HepG2 (cell line): Measurements from ENCODE around the gene ADAMTS2. TPM values are rescaled to one million over a fixed set of nuclear protein-coding genes. Genes with fewer than 3 reads are reported as not detected.

Source experiments
- AGO2 ChIP-seq: fragments of 200-400 bp; formaldehyde crosslinking; optimal IDR thresholded peaks from 2 replicates; pipeline ENCODE3; 2017; ENCODE audit warnings: mild to moderate bottlenecking, low read depth, low read length, moderate library complexity
- ATAD3A ChIP-seq: sonication (generic); formaldehyde crosslinking; IDR thresholded peaks from 2 replicates; pipeline ENCODE4 v1.4.0; 2020; ENCODE audit warnings: missing genetic modification reagents
- CCAR2 ChIP-seq: fragments of 200-400 bp; formaldehyde crosslinking; optimal IDR thresholded peaks from 2 replicates; pipeline ENCODE3; 2018; ENCODE audit warnings: low read depth, mild to moderate bottlenecking, low read length, moderate library complexity
- FOSL2 ChIP-seq: sonication (generic); formaldehyde crosslinking; IDR thresholded peaks from 2 replicates; pipeline ENCODE4 v1.4.0; 2020; ENCODE audit warnings: missing genetic modification reagents
- HNRNPUL1 ChIP-seq: fragments of 200-400 bp; formaldehyde crosslinking; IDR thresholded peaks from 2 replicates; pipeline ENCODE4 v1.6.1; 2017; ENCODE audit warnings: low read depth, mild to moderate bottlenecking, low read length, moderate library complexity
- JDP2 ChIP-seq: sonication (generic); formaldehyde crosslinking; IDR thresholded peaks from 2 replicates; pipeline ENCODE4 v1.8.1; 2022; ENCODE audit warnings: missing genetic modification reagents, borderline replicate concordance
- KDM4B ChIP-seq: sonication (generic); formaldehyde crosslinking; IDR thresholded peaks from 2 replicates; pipeline ENCODE4 v1.4.0; 2020; ENCODE audit warnings: missing genetic modification reagents
- RNF219 ChIP-seq: sonication (generic); formaldehyde crosslinking; IDR thresholded peaks from 2 replicates; pipeline ENCODE4 v1.5.0; 2020; ENCODE audit warnings: mild to moderate bottlenecking, missing genetic modification reagents
- RXRA ChIP-seq: sonication (generic); formaldehyde crosslinking; IDR thresholded peaks from 2 replicates; pipeline ENCODE4 v1.5.1; 2020; ENCODE audit warnings: missing genetic modification reagents
- TCF7L2 ChIP-seq: IDR thresholded peaks from 2 replicates; pipeline ENCODE4 v1.6.1; 2011; ENCODE audit warnings: mild to moderate bottlenecking, low read depth, low read length, moderate library complexity
- ZGPAT ChIP-seq: IDR thresholded peaks from 2 replicates; pipeline ENCODE4 v1.6.1; 2016; ENCODE audit warnings: mild to moderate bottlenecking
- ZKSCAN5 ChIP-seq: sonication (generic); formaldehyde crosslinking; IDR thresholded peaks from 2 replicates; pipeline ENCODE4 v1.5.1; 2020; ENCODE audit warnings: mild to moderate bottlenecking, missing genetic modification reagents
- ZNF546 ChIP-seq: sonication (generic); formaldehyde crosslinking; conservative IDR thresholded peaks from 2 replicates; pipeline ENCODE4 v1.8.1; 2023; ENCODE audit warnings: mild to moderate bottlenecking, missing genetic modification reagents
- ZNF567 ChIP-seq: sonication (generic); formaldehyde crosslinking; IDR thresholded peaks from 2 replicates; pipeline ENCODE4 v1.8.1; 2023; ENCODE audit warnings: mild to moderate bottlenecking, missing genetic modification reagents, borderline replicate concordance
- ZNF580 ChIP-seq: IDR thresholded peaks from 2 replicates; pipeline ENCODE4 v1.6.1; 2016; ENCODE audit warnings: low read depth, borderline replicate concordance
- ZNF589 ChIP-seq: sonication (generic); formaldehyde crosslinking; conservative IDR thresholded peaks from 2 replicates; pipeline ENCODE4 v1.8.0; 2022; ENCODE audit warnings: mild to moderate bottlenecking, moderate library complexity, missing genetic modification reagents
- ZUFSP ChIP-seq: sonication (generic); formaldehyde crosslinking; IDR thresholded peaks from 2 replicates; pipeline ENCODE4 v1.9.0; 2021; ENCODE audit warnings: missing genetic modification reagents, mild to moderate bottlenecking, borderline replicate concordance
- polyA plus RNA-seq, 8 experiments: library from polyadenylated mRNA; depleted of rRNA in 3 of 8; stranded (reverse) in 7 of 8; unstranded in 1 of 8; fragments of >200 nt; fragmentation: Illumina TruSeq in 4 of 8; extraction: Trizol in 4 of 8; gene quantifications; 2 replicates each; pipeline versions ENCODE4 v1.2.1 to v1.2.3, GENCODE V29; 2011 to 2016; ENCODE audit warnings: low read depth in 4 of 8, missing spikeins in 1 of 8, mixed read lengths in 1 of 8; ENCODE audit not compliant: insufficient read depth in 1 of 8
- total RNA-seq, 5 experiments: library from RNA; depleted of rRNA; stranded (reverse); fragments of >200 nt; fragmentation: Illumina TruSeq; extraction: Trizol; gene quantifications; 2 replicates each; pipeline ENCODE4 v1.2.3, GENCODE V29; 2016; ENCODE audit warnings: low read depth in 1 of 5
- TF ChIP-seq, protein P1 (sequence below): sonication (generic); formaldehyde crosslinking; IDR thresholded peaks from 2 replicates; pipeline ENCODE4 v1.4.0; 2020; ENCODE audit warnings: missing genetic modification reagents, borderline replicate concordance
- TF ChIP-seq, protein P2 (sequence below): sonication (generic); formaldehyde crosslinking; IDR thresholded peaks from 2 replicates; pipeline ENCODE4 v1.5.0; 2020; ENCODE audit warnings: missing genetic modification reagents

ADAMTS2 gene
- total and polyA plus RNA-seq, 2 of the 13 experiments (the other 11 are each of a cell fraction or from before 2014, with no cell fraction given), result 0.24 to 3.5 TPM

DNA sequence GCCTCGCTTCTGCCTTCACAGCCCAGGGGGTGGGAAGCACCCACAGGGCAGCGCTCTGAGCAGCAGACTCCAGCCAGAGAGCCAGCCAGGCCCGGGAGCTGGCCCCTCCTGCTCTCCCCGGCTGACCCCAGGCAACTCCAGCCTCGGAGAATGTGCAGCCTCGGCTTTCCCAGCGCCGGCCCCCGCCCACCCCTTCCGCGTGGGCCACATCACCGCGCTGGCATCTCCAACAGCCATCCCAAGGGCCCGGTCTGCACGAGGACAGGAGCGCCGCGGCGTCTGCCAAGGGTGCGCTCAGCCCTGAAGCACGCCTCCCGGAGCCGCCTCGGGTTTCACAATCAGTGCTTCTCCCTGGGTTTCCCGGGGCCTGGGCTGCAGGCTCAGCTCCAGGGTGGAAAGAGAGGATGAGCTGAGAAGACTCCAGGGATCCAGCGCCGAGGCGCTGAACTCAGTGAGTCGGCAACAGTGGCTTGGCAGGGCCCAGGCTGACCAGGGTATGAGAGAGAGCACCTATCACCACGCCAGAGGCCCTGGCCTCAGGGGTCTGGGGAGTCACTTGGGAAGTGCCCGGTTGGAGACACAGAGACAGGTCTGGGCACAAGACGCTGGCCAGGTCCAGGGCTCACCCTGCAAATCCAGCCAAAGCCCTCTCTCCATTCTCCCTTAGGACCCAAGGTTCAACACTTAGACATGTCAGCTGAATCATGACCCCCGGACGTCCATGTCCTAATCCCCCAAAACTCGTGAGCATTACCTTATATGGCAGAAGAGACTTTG is 79.6 kb downstream of the ADAMTS2 start (continued):
- TF ChIP-seq, protein P1, sequence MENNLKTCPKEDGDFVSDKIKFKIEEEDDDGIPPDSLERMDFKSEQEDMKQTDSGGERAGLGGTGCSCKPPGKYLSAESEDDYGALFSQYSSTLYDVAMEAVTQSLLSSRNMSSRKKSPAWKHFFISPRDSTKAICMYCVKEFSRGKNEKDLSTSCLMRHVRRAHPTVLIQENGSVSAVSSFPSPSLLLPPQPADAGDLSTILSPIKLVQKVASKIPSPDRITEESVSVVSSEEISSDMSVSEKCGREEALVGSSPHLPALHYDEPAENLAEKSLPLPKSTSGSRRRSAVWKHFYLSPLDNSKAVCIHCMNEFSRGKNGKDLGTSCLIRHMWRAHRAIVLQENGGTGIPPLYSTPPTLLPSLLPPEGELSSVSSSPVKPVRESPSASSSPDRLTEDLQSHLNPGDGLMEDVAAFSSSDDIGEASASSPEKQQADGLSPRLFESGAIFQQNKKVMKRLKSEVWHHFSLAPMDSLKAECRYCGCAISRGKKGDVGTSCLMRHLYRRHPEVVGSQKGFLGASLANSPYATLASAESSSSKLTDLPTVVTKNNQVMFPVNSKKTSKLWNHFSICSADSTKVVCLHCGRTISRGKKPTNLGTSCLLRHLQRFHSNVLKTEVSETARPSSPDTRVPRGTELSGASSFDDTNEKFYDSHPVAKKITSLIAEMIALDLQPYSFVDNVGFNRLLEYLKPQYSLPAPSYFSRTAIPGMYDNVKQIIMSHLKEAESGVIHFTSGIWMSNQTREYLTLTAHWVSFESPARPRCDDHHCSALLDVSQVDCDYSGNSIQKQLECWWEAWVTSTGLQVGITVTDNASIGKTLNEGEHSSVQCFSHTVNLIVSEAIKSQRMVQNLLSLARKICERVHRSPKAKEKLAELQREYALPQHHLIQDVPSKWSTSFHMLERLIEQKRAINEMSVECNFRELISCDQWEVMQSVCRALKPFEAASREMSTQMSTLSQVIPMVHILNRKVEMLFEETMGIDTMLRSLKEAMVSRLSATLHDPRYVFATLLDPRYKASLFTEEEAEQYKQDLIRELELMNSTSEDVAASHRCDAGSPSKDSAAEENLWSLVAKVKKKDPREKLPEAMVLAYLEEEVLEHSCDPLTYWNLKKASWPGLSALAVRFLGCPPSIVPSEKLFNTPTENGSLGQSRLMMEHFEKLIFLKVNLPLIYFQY (CRISPR knock-in tag), result no peak
- TF ChIP-seq ZKSCAN5 (CRISPR knock-in tag) (no peak), ZGPAT (CRISPR knock-in tag) (no peak), RXRA (CRISPR knock-in tag) (0 out of 2 replicates have a peak, but pooled peaks have one; percentile 59), ZNF580 (CRISPR knock-in tag) (no peak), ZNF546 (0 out of 2 replicates have a peak, but pooled peaks have one; percentile 72), FOSL2 (CRISPR knock-in tag) (peak; percentile 22; the same call in 1 of the 2 replicates), HNRNPUL1 (no peak), ZNF567 (CRISPR knock-in tag) (no peak; the same call in 1 of the 2 replicates), ZNF589 (CRISPR knock-in tag) (no peak), TCF7L2 (no peak), ZUFSP (CRISPR knock-in tag) (no peak), KDM4B (CRISPR knock-in tag) (no peak), RNF219 (no peak), AGO2 (no peak), CCAR2 (no peak), JDP2 (CRISPR knock-in tag) (no peak), ATAD3A (no peak)
- TF ChIP-seq, protein P2, sequence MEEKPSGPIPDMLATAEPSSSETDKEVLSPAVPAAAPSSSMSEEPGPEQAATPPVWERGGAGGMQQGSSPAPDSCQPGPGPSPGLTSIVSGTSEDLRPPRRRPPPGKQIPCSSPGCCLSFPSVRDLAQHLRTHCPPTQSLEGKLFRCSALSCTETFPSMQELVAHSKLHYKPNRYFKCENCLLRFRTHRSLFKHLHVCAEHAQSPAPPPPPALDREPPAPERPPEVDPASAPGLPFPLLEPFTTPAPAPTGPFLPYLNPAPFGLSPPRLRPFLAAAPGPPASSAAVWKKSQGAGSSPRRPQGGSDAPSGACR (CRISPR knock-in tag), result peak; percentile 77; the same call in 1 of the 2 replicates
